Calu3 (cell line): ENCODE data around the gene UST. TPM values are rescaled to one million over a fixed set of nuclear protein-coding genes. Genes with fewer than 3 reads are reported as not detected.

Experiments used
- BruUV-seq: library from RNA; stranded (reverse); fragments of 400-500 nt; replicated peaks from 2 replicates; lab custom pipeline; 2021; lab: Mats Ljungman, UMichigan
- CTCF ChIA-PET: fragments of 300-600 bp; sonication (Branson Sonifier 250); formaldehyde crosslinking; loops from one replicate; lab custom pipeline; 2022; ENCODE audit warnings: antibody characterized with exemption; lab: Charles Lee
- DNase-seq: peaks from one replicate; pipeline ENCODE4 v3.0.0; 2022
- H3K27ac Mint-ChIP-seq: one replicate; pipeline ENCODE4 v1.8.0; 2022; ENCODE audit warnings: mixed read lengths; ENCODE audit not compliant: unreplicated experiment
- H3K27me3 Mint-ChIP-seq: one replicate; pipeline ENCODE4 v1.8.0; 2022; ENCODE audit warnings: mixed read lengths; ENCODE audit not compliant: unreplicated experiment
- H3K36me3 Mint-ChIP-seq: one replicate; pipeline ENCODE4 v1.8.0; 2022; ENCODE audit warnings: mild to moderate bottlenecking, moderate library complexity, mixed read lengths; ENCODE audit not compliant: insufficient read depth, unreplicated experiment
- H3K4me1 Mint-ChIP-seq: one replicate; pipeline ENCODE4 v1.8.0; 2022; ENCODE audit warnings: mild to moderate bottlenecking, low read depth, mixed read lengths; ENCODE audit not compliant: unreplicated experiment
- H3K4me3 Mint-ChIP-seq: one replicate; pipeline ENCODE4 v1.8.0; 2022; ENCODE audit warnings: mild to moderate bottlenecking, low read depth, moderate library complexity, mixed read lengths; ENCODE audit not compliant: unreplicated experiment
- H3K9me3 Mint-ChIP-seq: one replicate; pipeline ENCODE4 v1.8.0; 2022; ENCODE audit warnings: low read depth, mixed read lengths; ENCODE audit not compliant: unreplicated experiment
- CTCF ChIP-seq: fragments of 200-600 bp; IDR thresholded peaks from one replicate; pipeline ENCODE4 v1.8.0; 2022; ENCODE audit warnings: antibody characterized with exemption; ENCODE audit not compliant: unreplicated experiment
- intact Hi-C: fragments of 100-400 bp; cut with micrococcal nuclease; formaldehyde crosslinking; loops from one replicate; pipeline ENCODE4 v1.10.0; 2022; ENCODE audit not compliant: unreplicated experiment
- total RNA-seq: library from RNA; stranded (reverse); gene quantifications from 2 replicates; pipeline ENCODE4 v1.2.3, GENCODE V29; 2022

The UST gene
- total RNA-seq, 1 experiment from 2014 or later, result 2.4 TPM

DNA sequence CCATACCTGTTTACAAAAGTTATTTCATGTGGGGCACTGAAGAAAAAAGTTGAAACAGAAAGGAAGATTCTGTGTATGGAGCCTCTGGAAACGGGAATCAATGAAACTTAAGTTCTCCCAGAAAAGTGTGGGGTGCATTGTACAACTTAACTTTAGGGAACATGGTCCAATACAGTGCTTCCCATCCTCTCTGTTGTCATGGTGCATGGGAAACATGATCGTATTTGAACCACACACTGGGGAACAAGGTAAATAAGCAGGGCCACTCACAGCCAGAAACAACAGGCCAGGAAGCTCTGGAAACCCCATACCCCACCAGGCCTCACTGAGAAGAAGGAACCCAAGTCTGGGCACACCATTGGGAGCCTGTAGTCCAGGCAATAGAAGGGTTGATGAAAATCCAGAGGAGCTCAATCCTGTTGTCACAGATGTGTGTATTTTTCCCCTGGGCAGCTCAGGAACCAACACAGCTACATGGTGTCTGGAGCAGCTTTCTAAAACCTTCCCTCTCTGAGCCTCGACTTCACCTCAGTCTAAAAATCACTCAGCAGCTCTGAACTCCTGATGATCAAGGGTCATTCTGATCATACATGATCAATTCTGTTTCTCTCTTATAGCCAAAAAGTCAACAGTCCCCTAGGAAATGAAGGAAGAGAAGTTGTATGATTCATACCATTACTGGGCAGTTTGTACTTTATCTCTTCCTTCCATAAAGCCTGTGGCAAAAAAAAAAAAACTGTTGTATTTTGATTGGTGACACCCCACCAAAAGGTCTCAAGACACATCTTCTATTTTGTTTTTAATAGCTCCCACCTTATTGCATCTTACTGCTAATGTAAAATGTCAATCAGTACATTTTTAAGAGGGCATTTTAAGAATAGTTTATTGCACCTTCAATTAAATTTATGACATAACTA lies 372.2 kb downstream of the UST start:
- no TSS peak for BruUV-seq
- Mint-ChIP-seq H3K27ac (no peak overlapping the region), H3K4me1 (no peaks in the 10 kb centered on the region), H3K36me3 (no peaks in the 10 kb centered on the region), H3K27me3 (no peaks in the 10 kb centered on the region), H3K4me3 (no peak overlapping the region), H3K9me3 (peaks cover under 1% of the 10 kb centered on the region)
- DNase-seq, result no peak
- CTCF ChIA-PET, result interaction anchor here (0.7 kb wide), 1 partner anchor 124 kb away, joined by 3 read pairs; no protein-coding TSS in a partner anchor
- intact Hi-C loops, result no loop called here
- TF ChIP-seq CTCF, result no peak

DNA sequence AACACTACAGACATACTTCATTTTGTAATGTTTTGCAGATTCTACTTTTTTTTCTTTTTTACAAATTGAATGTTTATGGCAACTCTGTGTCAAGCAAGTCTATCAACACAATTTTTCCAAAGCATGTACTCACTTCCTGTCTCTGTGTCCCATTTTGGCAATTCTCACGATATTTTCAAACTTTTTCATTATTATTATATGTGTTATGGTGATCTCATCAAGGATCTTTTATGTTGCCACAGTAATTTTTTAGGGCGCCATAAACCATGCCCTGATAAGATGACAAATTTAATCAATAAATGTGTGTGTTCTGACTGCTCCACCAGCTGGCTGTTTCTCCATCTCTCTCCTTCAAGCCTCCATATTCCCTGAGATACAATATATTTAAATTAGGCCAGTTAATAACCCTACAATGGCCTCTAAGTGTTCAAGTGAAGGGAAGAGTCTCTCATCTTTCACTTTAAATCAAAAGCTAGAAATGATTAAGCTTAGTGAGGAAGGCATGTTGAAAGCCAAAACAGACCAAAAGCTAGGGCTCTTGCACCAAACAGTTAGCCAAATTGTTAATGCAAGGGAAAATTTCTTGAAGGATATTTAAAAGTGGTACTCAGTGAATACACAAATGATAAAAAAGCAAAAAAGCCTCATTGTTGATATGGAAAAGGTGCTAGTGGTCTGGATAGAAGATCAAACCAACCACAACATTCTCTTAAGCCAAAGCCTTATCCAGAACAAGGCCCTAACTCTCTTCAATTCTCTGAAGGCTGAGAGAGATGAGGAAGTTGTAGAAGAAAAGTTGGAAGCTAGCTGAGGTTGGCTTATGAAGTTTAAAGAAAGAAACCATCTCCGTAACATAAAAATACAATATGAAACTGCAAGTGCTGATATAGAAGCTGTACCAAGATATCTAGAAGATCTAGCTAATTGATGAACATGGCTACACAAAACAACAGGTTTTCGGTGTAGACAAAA lies 376.3 kb downstream of the UST start:
- no peak for TF ChIP-seq CTCF
- H3K27ac Mint-ChIP-seq, result no peak overlapping the region
- DNase-seq, result no peak
- intact Hi-C loops, result no loop called here
- no peaks in the 10 kb centered on the region for H3K36me3 Mint-ChIP-seq
- no peak overlapping the region for H3K4me3 Mint-ChIP-seq
- H3K4me1 Mint-ChIP-seq, result peaks cover 7% of the 10 kb centered on the region
- no TSS peak for BruUV-seq
- H3K27me3 Mint-ChIP-seq, result no peaks in the 10 kb centered on the region
- CTCF ChIA-PET, result no interaction called here
- peaks cover 3% of the 10 kb centered on the region for H3K9me3 Mint-ChIP-seq

DNA sequence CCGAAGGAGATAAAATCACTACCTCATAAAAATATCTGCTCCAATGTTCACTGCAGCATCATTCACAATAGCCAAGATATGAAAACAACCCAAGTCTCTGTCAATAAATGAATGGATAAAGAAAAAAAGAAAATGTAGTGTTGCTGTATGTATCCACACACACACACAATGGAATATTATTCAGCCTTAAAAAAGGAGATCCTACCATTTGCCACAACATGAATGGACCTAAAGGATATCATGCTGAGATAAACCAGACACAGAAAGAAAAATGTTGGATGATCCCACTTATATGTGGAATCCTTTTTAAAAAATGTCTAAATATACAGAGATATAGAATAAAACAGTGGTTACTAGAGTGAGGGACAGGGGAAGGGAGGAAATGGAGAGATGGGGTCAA lies 378.5 kb downstream of the UST start:
- DNase-seq, result no peak
- TF ChIP-seq CTCF, result no peak
- Mint-ChIP-seq H3K36me3 (no peaks in the 10 kb centered on the region), H3K9me3 (peaks cover 3% of the 10 kb centered on the region), H3K4me1 (peaks cover 7% of the 10 kb centered on the region), H3K4me3 (no peak overlapping the region), H3K27ac (no peak overlapping the region), H3K27me3 (no peaks in the 10 kb centered on the region)
- CTCF ChIA-PET, result no interaction called here
- intact Hi-C loops, result no loop called here
- no TSS peak for BruUV-seq
